T-cell (primary cell): ENCODE measurements around the gene TMEM98. TPM values are rescaled to one million over a fixed set of nuclear protein-coding genes. Genes with fewer than 3 reads are reported as not detected.
"Not testable (repeated sequence)": the region's sequence is repeated elsewhere in the genome, so short reads cannot be mapped to it uniquely, and the experiment has no call there.

Experiments
- ATAC-seq, 4 experiments: fragments of 200-7000 bp in 3 of 4; fragments of 150-1000 bp in 1 of 4; cut with Tn5 transposase; replicated peaks in 1 of 4; 1 replicate in 3 of 4; 2 replicates in 1 of 4; pipeline ENCODE4 v1.10.0; 2021; ENCODE audit warnings: moderate library complexity in 3 of 4, mild to moderate bottlenecking in 2 of 4, moderate number of reproducible peaks in 1 of 4
- CTCF ChIA-PET, 2 donors: fragments of 300-600 bp; sonication (Branson Sonifier 250); formaldehyde crosslinking; loops; one replicate each; lab custom pipeline; 2022; ENCODE audit warnings: antibody characterized with exemption in 2 of 2; lab: Charles Lee
- POLR2A ChIA-PET, 2 donors: fragments of 300-600 bp; sonication (Branson Sonifier 250); formaldehyde crosslinking; loops; one replicate each; lab custom pipeline; 2022; ENCODE audit warnings: antibody characterized with exemption in 2 of 2; lab: Charles Lee
- DNase-seq, 35 experiments: peaks; one replicate each; pipeline versions ENCODE4 v3.0.0 to v3.0.0-alpha.2; 2013 to 2023
- H3K27ac ChIP-seq: one replicate; pipeline ENCODE4 v1.5.1; 2013; ENCODE audit warnings: low read length
- H3K27me3 ChIP-seq, 2 experiments: replicated peaks in 1 of 2; 1 replicate in 1 of 2; 2 replicates in 1 of 2; pipeline versions ENCODE4 v1.6.1 to v1.7.0; 2013; ENCODE audit warnings: low read length in 1 of 2, mixed read lengths in 1 of 2; ENCODE audit not compliant: control insufficient read depth in 2 of 2, insufficient read depth in 2 of 2; ENCODE audit errors: extremely low read depth in 1 of 2
- H3K36me3 ChIP-seq, 2 donors: 1 replicate in 1 of 2; 2 replicates in 1 of 2; pipeline versions ENCODE4 v1.6.1 to v1.7.0; 2013; ENCODE audit warnings: low read length in 1 of 2; ENCODE audit not compliant: control insufficient read depth in 2 of 2, insufficient read depth in 1 of 2; ENCODE audit errors: extremely low read depth in 1 of 2
- H3K4me1 ChIP-seq, 2 experiments: 1 replicate in 1 of 2; 2 replicates in 1 of 2; pipeline versions ENCODE4 v1.6.1 to v1.7.0; 2013; ENCODE audit warnings: low read length in 2 of 2, mixed read lengths in 1 of 2; ENCODE audit not compliant: insufficient read depth in 2 of 2, control insufficient read depth in 1 of 2; ENCODE audit errors: extremely low read depth in 1 of 2
- H3K4me3 ChIP-seq, 2 donors: 1 replicate in 1 of 2; 2 replicates in 1 of 2; pipeline versions ENCODE4 v1.5.1 to v1.7.0; 2013; ENCODE audit warnings: mild to moderate bottlenecking in 2 of 2, low read length in 1 of 2, moderate library complexity in 1 of 2; ENCODE audit not compliant: control insufficient read depth in 1 of 2; ENCODE audit errors: extremely low read depth in 1 of 2
- H3K9me3 ChIP-seq: 2 replicates; pipeline ENCODE4 v1.7.0; 2013
- H3K27ac Mint-ChIP-seq, 2 donors: one replicate each; pipeline ENCODE4 v1.8.0; 2020 to 2021; ENCODE audit warnings: mild to moderate bottlenecking in 2 of 2, mixed read lengths in 2 of 2
- H3K27me3 Mint-ChIP-seq, 2 donors: one replicate each; pipeline ENCODE4 v1.8.0; 2021 to 2022; ENCODE audit warnings: mixed read lengths in 2 of 2
- H3K36me3 Mint-ChIP-seq: one replicate; pipeline ENCODE4 v1.8.0; 2021; ENCODE audit warnings: mixed read lengths
- H3K4me1 Mint-ChIP-seq, 3 donors: one replicate each; pipeline ENCODE4 v1.8.0; 2020 to 2022; ENCODE audit warnings: mixed read lengths in 3 of 3, mild to moderate bottlenecking in 1 of 3
- H3K4me3 Mint-ChIP-seq, 3 donors: one replicate each; pipeline ENCODE4 v1.8.0; 2020 to 2022; ENCODE audit warnings: mild to moderate bottlenecking in 3 of 3, mixed read lengths in 3 of 3, moderate library complexity in 3 of 3
- H3K9me3 Mint-ChIP-seq, 3 donors: one replicate each; pipeline ENCODE4 v1.8.0; 2020 to 2022; ENCODE audit warnings: mixed read lengths in 3 of 3
- WGBS: methylation state at CpG from one replicate; pipeline ENCODE4 v1.1.5; 2013; ENCODE audit warnings: missing lambda C conversion rate; ENCODE audit not compliant: insufficient coverage; 5-methylcytosine and 5-hydroxymethylcytosine counted together
- total RNA-seq, 35 experiments: library from RNA in 6 of 35; stranded (reverse) in 6 of 35; fragments of 120-200 nt in 1 of 35; gene quantifications; one replicate each; pipeline versions ENCODE4 v1.2.1 to v1.2.4 and lab custom pipeline; 2013 to 2026

Gene TMEM98
- total RNA-seq, 5 donors from 2014 or later (not counting 1 experiment from before 2014, with no cell fraction given) = 0.26 to 0.41 (median 0.36) TPM; not detected in 2

- POLR2A ChIA-PET = interaction anchor here in 1 of 2 donors (0.5 kb wide), 1 partner anchor 162 kb away, joined by 8 read pairs; no protein-coding TSS in a partner anchor
- CTCF ChIA-PET = interaction anchor here in 1 of 2 donors (1.0 kb wide), 1 partner anchor 35 kb away, joined by 3 read pairs; no protein-coding TSS in a partner anchor
- Histone ChIP-seq H3K27me3 (peaks cover 0 to 21% of the 10 kb centered on the region in 2 experiments), H3K4me3 (no peak overlapping the region), H3K9me3 (no peaks in the 10 kb centered on the region), H3K36me3 (no peaks in the 10 kb centered on the region), H3K4me1 (no peaks in the 10 kb centered on the region), H3K27ac (no peak overlapping the region)
- ATAC-seq = no peak
- DNase-seq = no peak
- Mint-ChIP-seq H3K36me3 (no peaks in the 10 kb centered on the region), H3K4me3 (no peak overlapping the region), H3K4me1 (no peaks in the 10 kb centered on the region), H3K27me3 (peaks cover 34 to 42% of the 10 kb centered on the region in 2 donors), H3K27ac (no peak overlapping the region), H3K9me3 (no peaks in the 10 kb centered on the region)
- WGBS = 100% methylated on average over 1 of the region's 2 CpGs
These were observed 32.9 kb downstream of the TMEM98 start for GRCh38 chr17:32960815-32961214.

- DNase-seq (no peak), ATAC-seq (no peak)
- ChIA-PET POLR2A (no interaction called here), CTCF (no interaction called here)
- H3K4me3 Mint-ChIP-seq = no peak overlapping the region
- peaks cover 35 to 39% of the 10 kb centered on the region in 2 donors for H3K27me3 Mint-ChIP-seq
- H3K9me3 Mint-ChIP-seq = no peaks in the 10 kb centered on the region
- peaks cover 0 to 21% of the 10 kb centered on the region in 2 experiments for H3K27me3 ChIP-seq
- WGBS = 0% methylated on average over 1 of the region's 3 CpGs
- H3K36me3 Mint-ChIP-seq = no peaks in the 10 kb centered on the region
- H3K4me1 Mint-ChIP-seq = no peaks in the 10 kb centered on the region
- no peaks in the 10 kb centered on the region for H3K4me1 ChIP-seq
- no peaks in the 10 kb centered on the region for H3K36me3 ChIP-seq
- no peak overlapping the region for H3K27ac Mint-ChIP-seq
- H3K4me3 ChIP-seq = no peak overlapping the region
- H3K9me3 ChIP-seq = no peaks in the 10 kb centered on the region
- no peak overlapping the region for H3K27ac ChIP-seq
These were observed 34.4 kb downstream of the TMEM98 start for GRCh38 chr17:32962320-32962711.

GRCh38 chr17:32964541-32964940 is 36.6 kb downstream of the TMEM98 start:
- 81% methylated on average over 10 of the region's 11 CpGs for WGBS
- CTCF ChIA-PET = no interaction called here
- H3K27me3 Mint-ChIP-seq = peaks cover 32 to 43% of the 10 kb centered on the region in 2 donors

GRCh38 chr17:32969231-32969630 is 41.3 kb downstream of the TMEM98 start:
- not testable (repeated sequence) for DNase-seq, H3K27ac Mint-ChIP-seq
- peaks cover 12 to 19% of the 10 kb centered on the region in 2 donors for H3K27me3 Mint-ChIP-seq

More at GRCh38 chr17:32964541-32964940, 36.6 kb downstream of the TMEM98 start:
- H3K36me3 Mint-ChIP-seq = no peaks in the 10 kb centered on the region
- Histone ChIP-seq H3K27me3 (peaks cover 0 to 19% of the 10 kb centered on the region in 2 experiments), H3K4me1 (no peaks in the 10 kb centered on the region), H3K4me3 (no peak overlapping the region), H3K36me3 (no peaks in the 10 kb centered on the region), H3K9me3 (no peaks in the 10 kb centered on the region), H3K27ac (no peak overlapping the region)
- H3K27ac Mint-ChIP-seq = no peak overlapping the region
- DNase-seq (no peak), ATAC-seq (no peak)
- H3K4me1 Mint-ChIP-seq = no peaks in the 10 kb centered on the region
- no peak overlapping the region for H3K4me3 Mint-ChIP-seq
- no peaks in the 10 kb centered on the region for H3K9me3 Mint-ChIP-seq
- POLR2A ChIA-PET = no interaction called here

GRCh38 chr17:32970281-32970680 is 42.3 kb downstream of the TMEM98 start:
- no peaks in the 10 kb centered on the region for H3K9me3 ChIP-seq
- WGBS = no CpG with 5 or more reads among the region's 3 CpGs
- POLR2A ChIA-PET = no interaction called here
- Mint-ChIP-seq H3K4me3 (no peak overlapping the region), H3K36me3 (no peaks in the 10 kb centered on the region), H3K27ac (no peak overlapping the region), H3K9me3 (no peaks in the 10 kb centered on the region), H3K27me3 (peaks cover 6 to 11% of the 10 kb centered on the region in 2 donors), H3K4me1 (peaks cover 0 to 7% (median 0%) of the 10 kb centered on the region in 3 donors)
- no peak overlapping the region for H3K4me3 ChIP-seq
- H3K36me3 ChIP-seq = no peaks in the 10 kb centered on the region
- CTCF ChIA-PET = no interaction called here
- no peaks in the 10 kb centered on the region for H3K4me1 ChIP-seq
- H3K27me3 ChIP-seq = no peaks in the 10 kb centered on the region
- ATAC-seq (no peak), DNase-seq (no peak)
- no peak overlapping the region for H3K27ac ChIP-seq

More at GRCh38 chr17:32969231-32969630, 41.3 kb downstream of the TMEM98 start:
- WGBS = no CpG with 5 or more reads among the region's 4 CpGs
- H3K36me3 ChIP-seq, H3K4me3 Mint-ChIP-seq, H3K4me1 Mint-ChIP-seq, H3K9me3 ChIP-seq, H3K27me3 ChIP-seq, POLR2A ChIA-PET, H3K27ac ChIP-seq, H3K4me3 ChIP-seq, H3K36me3 Mint-ChIP-seq, H3K9me3 Mint-ChIP-seq, H3K4me1 ChIP-seq, ATAC-seq, CTCF ChIA-PET: not testable (repeated sequence)

GRCh38 chr17:32971171-32971570 is 43.2 kb downstream of the TMEM98 start:
- CTCF ChIA-PET = no interaction called here
- no peak overlapping the region for H3K27ac ChIP-seq
- no peaks in the 10 kb centered on the region for H3K36me3 ChIP-seq
- Mint-ChIP-seq H3K27me3 (peaks cover 2 to 9% of the 10 kb centered on the region in 2 donors), H3K4me3 (no peak overlapping the region), H3K36me3 (no peaks in the 10 kb centered on the region), H3K9me3 (no peaks in the 10 kb centered on the region), H3K4me1 (peaks cover 0 to 7% (median 0%) of the 10 kb centered on the region in 3 donors), H3K27ac (no peak overlapping the region)
- DNase-seq (no peak), ATAC-seq (peak in 2 of 4 experiments; percentile 16 to 33)
- H3K9me3 ChIP-seq = no peaks in the 10 kb centered on the region
- no peak overlapping the region for H3K4me3 ChIP-seq
- no peaks in the 10 kb centered on the region for H3K4me1 ChIP-seq
- POLR2A ChIA-PET = no interaction called here
- H3K27me3 ChIP-seq = no peaks in the 10 kb centered on the region
- 0% methylated on average over 1 of the region's 1 CpG for WGBS
